GM12878 (cell line): ENCODE results near the gene TADA3. TPM values are rescaled to one million over a fixed set of nuclear protein-coding genes. Genes with fewer than 3 reads are reported as not detected.

Source experiments
- ATAC-seq: fragments of 200-7000 bp; cut with Tn5 transposase; 3 replicates; pipeline ENCODE4 v1.9.1; 2020; ENCODE audit warnings: mild to moderate bottlenecking, moderate library complexity
- BruUV-seq: library from RNA; stranded (reverse); fragments of 400-500 nt; replicated peaks from 2 replicates; lab custom pipeline; 2021; lab: Mats Ljungman, UMichigan
- CTCF ChIA-PET: fragments of 300-600 bp; sonication (Branson Sonifier 250); formaldehyde crosslinking; extraction: SDS; loops from one replicate; lab custom pipeline; 2021; ENCODE audit warnings: inconsistent platforms; lab: Yijun Ruan, JAX
- POLR2A ChIA-PET: fragments of 350-600 bp; formaldehyde crosslinking; extraction: SDS; loops from one replicate; lab custom pipeline; 2021; ENCODE audit warnings: inconsistent platforms; lab: Charles Lee
- RAD21 ChIA-PET: fragments of 300-600 bp; sonication (Branson Sonifier 250); formaldehyde crosslinking; loops from one replicate; lab custom pipeline; 2023; ENCODE audit warnings: antibody characterized with exemption; ENCODE audit not compliant: unreplicated experiment; lab: Charles Lee
- SMC1A ChIA-PET: fragments of 300-600 bp; sonication (Branson Sonifier 250); formaldehyde crosslinking; loops from one replicate; lab custom pipeline; 2023; ENCODE audit not compliant: unreplicated experiment, uncharacterized antibody; lab: Charles Lee
- DNase-seq: peaks from one replicate; pipeline ENCODE4 v3.0.0-alpha.2; 2011; ENCODE audit warnings: low read depth, low spot score
- FAIRE-seq: peaks from 3 replicates; lab custom pipeline; 2011; peaks lifted over from hg19 to GRCh38; lab: Jason Lieb, UNC
- H2AFZ ChIP-seq: 2 replicates; pipeline ENCODE4 v1.6.0; 2011; ENCODE audit warnings: low read depth, low read length, control low read depth; ENCODE audit not compliant: control insufficient read depth
- H3K27ac ChIP-seq: 2 replicates; pipeline ENCODE4 v1.5.1; 2011; ENCODE audit warnings: control low read depth; ENCODE audit not compliant: control insufficient read depth, insufficient read depth
- H3K27me3 ChIP-seq, 2 experiments: replicated peaks in 1 of 2; 2 replicates each; pipeline versions ENCODE4 v1.6.0 to v1.6.1; 2011; ENCODE audit warnings: low read length in 1 of 2; ENCODE audit not compliant: control insufficient read depth in 2 of 2, insufficient read depth in 2 of 2
- H3K36me3 ChIP-seq, 2 experiments: 2 replicates each; pipeline ENCODE4 v1.5.1; 2011; ENCODE audit warnings: low read length in 1 of 2; ENCODE audit not compliant: control insufficient read depth in 2 of 2, insufficient read depth in 2 of 2
- H3K4me1 ChIP-seq: 2 replicates; pipeline ENCODE4 v1.6.1; 2011; ENCODE audit warnings: mild to moderate bottlenecking, low read length, moderate library complexity, mixed read lengths; ENCODE audit not compliant: control insufficient read depth, insufficient read depth
- H3K4me2 ChIP-seq: 2 replicates; pipeline ENCODE4 v1.6.0; 2011; ENCODE audit warnings: control low read depth; ENCODE audit not compliant: control insufficient read depth, insufficient read depth
- H3K4me3 ChIP-seq: fragments of 200-600 bp; sonication (generic); 2 replicates; pipeline ENCODE4 v1.5.1; 2016
- H3K79me2 ChIP-seq: 2 replicates; pipeline ENCODE4 v1.6.0; 2011; ENCODE audit warnings: low read length; ENCODE audit not compliant: control insufficient read depth, insufficient read depth
- H3K9ac ChIP-seq: 2 replicates; pipeline ENCODE4 v1.8.0; 2011; ENCODE audit warnings: low read length, control low read depth, mixed read lengths; ENCODE audit not compliant: control insufficient read depth, insufficient read depth
- H3K9me3 ChIP-seq: replicated peaks from 3 replicates; pipeline ENCODE4 v1.5.1; 2011; ENCODE audit warnings: mild to moderate bottlenecking, low read length; ENCODE audit not compliant: control insufficient read depth, insufficient read depth
- H4K20me1 ChIP-seq: 2 replicates; pipeline ENCODE4 v1.6.0; 2011; ENCODE audit not compliant: control insufficient read depth, insufficient read depth
- E2F4 ChIP-seq: IDR thresholded peaks from 2 replicates; pipeline ENCODE4 v1.6.1; 2012; ENCODE audit warnings: low read depth, low read length, improper control_type of control experiment
- IRF3 ChIP-seq: fragments of 450-650 bp; IDR thresholded peaks from 2 replicates; pipeline ENCODE4 v1.6.1; 2014; ENCODE audit warnings: mild to moderate bottlenecking
- POLR2AphosphoS5 ChIP-seq: IDR thresholded peaks from 2 replicates; pipeline ENCODE4 v1.6.1; 2011; ENCODE audit warnings: mild to moderate bottlenecking, low read length, inconsistent platforms
- SMAD5 ChIP-seq: IDR thresholded peaks from 2 replicates; pipeline ENCODE4 v1.6.1; 2016; ENCODE audit warnings: antibody characterized with exemption, low read depth
- WGBS: methylation state at CpG from one replicate; pipeline ENCODE4 v1.1.6; 2016; ENCODE audit warnings: low lambda C conversion rate; ENCODE audit not compliant: insufficient replicate concordance, insufficient coverage; ENCODE audit errors: missing lambda C conversion rate; 5-methylcytosine and 5-hydroxymethylcytosine counted together
- in situ Hi-C: fragments of 300-500 bp; cut with MboI; formaldehyde crosslinking; loops from 9 replicates; pipeline ENCODE4 v1.14.3; 2018; ENCODE audit warnings: mixed read lengths
- intact Hi-C: fragments of 100-400 bp; cut with micrococcal nuclease; formaldehyde crosslinking; loops from one replicate; pipeline ENCODE4 v1.14.2; 2022; ENCODE audit not compliant: unreplicated experiment
- polyA plus RNA-seq, 11 experiments: library from polyadenylated mRNA; depleted of rRNA in 4 of 11; unstranded in 6 of 11; stranded (reverse) in 5 of 11; fragments of >200 nt; fragmentation: Nextera tagmentation in 4 of 11; fragmentation: Illumina TruSeq in 1 of 11; extraction: Ambion mirVana in 4 of 11; extraction: Trizol in 1 of 11; gene quantifications; 1 replicate in 1 of 11; 2 replicates in 10 of 11; pipeline versions ENCODE4 v1.2.1 to v1.2.3, GENCODE V29; 2011 to 2016; ENCODE audit warnings: inconsistent platforms in 2 of 11, missing spikeins in 2 of 11, low read depth in 1 of 11
- total RNA-seq, 4 experiments: library from RNA; depleted of rRNA in 3 of 4; stranded (reverse); fragments of >200 nt in 3 of 4; fragmentation: Illumina TruSeq in 1 of 4; extraction: Trizol in 1 of 4; gene quantifications; 2 replicates each; pipeline versions ENCODE4 v1.2.1 to v1.2.3, GENCODE V29; 2013 to 2021

Gene TADA3
- total and polyA plus RNA-seq, 10 of the 15 experiments (the other 5 are each of a cell fraction or from before 2014, with no cell fraction given) = 2.6 to 71.2 (median 51.0) TPM

DNA sequence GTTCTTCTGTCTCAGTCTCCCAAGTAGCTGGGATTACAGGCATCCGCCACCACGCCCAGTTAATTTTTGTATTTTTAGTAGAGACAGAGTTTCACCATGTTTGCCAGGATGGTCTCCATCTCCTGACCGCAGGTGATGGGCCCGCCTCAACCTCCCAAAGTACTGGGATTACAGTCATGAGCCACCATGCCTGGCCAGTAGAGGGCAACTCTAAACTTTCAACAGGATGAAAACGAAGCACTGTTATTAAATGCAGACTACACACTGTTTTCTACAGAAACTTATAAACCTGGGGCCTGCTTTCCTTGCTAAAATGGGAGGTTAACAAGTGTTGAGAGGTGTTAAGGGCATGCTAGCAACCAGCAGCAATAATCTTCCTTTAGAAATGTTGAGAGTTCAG lies 8.3 kb upstream of the TADA3 start (continued):
- TF ChIP-seq IRF3 = no peak
- TF ChIP-seq E2F4 = no peak

GRCh38 chr3:9797196-9797945 lies 5.1 kb upstream of the TADA3 start:
- no TSS peak for BruUV-seq
- Histone ChIP-seq H3K4me2 (no peak overlapping the region), H3K4me3 (no peak overlapping the region), H3K27me3 (no peaks in the 10 kb centered on the region), H3K9me3 (no peaks in the 10 kb centered on the region), H4K20me1 (peaks cover 6% of the 10 kb centered on the region), H3K36me3 (peaks cover 21 to 35% of the 10 kb centered on the region in 2 experiments), H3K27ac (no peak overlapping the region), H3K9ac (no peak overlapping the region), H3K4me1 (peaks cover 7% of the 10 kb centered on the region), H2AFZ (no peak overlapping the region), H3K79me2 (peaks cover 49% of the 10 kb centered on the region)
- intact Hi-C loops (no loop called here), in situ Hi-C loops (no loop called here)
- ChIA-PET CTCF (no interaction called here), POLR2A (interaction anchor here (0.6 to 2.8 kb wide), 5 partner anchors 11 to 260 kb away, joined by 3 to 19 read pairs (median 3); no protein-coding TSS in a partner anchor), SMC1A (no interaction called here), RAD21 (interaction anchor here (0.6 kb wide), 1 partner anchor 11 kb away, joined by 3 read pairs; no protein-coding TSS in a partner anchor)
- TF ChIP-seq SMAD5 (no peak), POLR2AphosphoS5 (0 out of 2 replicates have a peak, but pooled peaks have one; percentile 61)
- ATAC-seq (no peak), FAIRE-seq (no peak), DNase-seq (no peak)
- 93% methylated on average over 12 of the region's 12 CpGs for WGBS
